Measurements from ENCODE around the gene MRPS15.

Gene MRPS15

GRCh38 chr1:36417931-36418330 is 46.3 kb downstream of the MRPS15 start:
- DNase-seq, result no peak

GRCh38 chr1:36415661-36416326 is 48.4 kb downstream of the MRPS15 start:
- DNase-seq, result no peak

GRCh38 chr1:36414384-36414783 is 49.8 kb downstream of the MRPS15 start:
- no peak for DNase-seq

GRCh38 chr1:36411674-36412648 is 52.2 kb downstream of the MRPS15 start:
- no peak for DNase-seq

GRCh38 chr1:36408479-36408878 is 55.7 kb downstream of the MRPS15 start:
- no peak for DNase-seq

GRCh38 chr1:36406440-36406839 is 57.7 kb downstream of the MRPS15 start:
- DNase-seq, result no peak
